Cortex of kidney (tissue), 1 donor: ENCODE results near the gene FCGBP.
"Not testable (repeated sequence)": the region's sequence is repeated elsewhere in the genome, so short reads cannot be mapped to it uniquely, and the experiment has no call there.

Experiments used
- DNase-seq: peaks from one replicate; lab custom pipeline; 2025; lab: John Stamatoyannopoulos, UW

FCGBP gene

DNA sequence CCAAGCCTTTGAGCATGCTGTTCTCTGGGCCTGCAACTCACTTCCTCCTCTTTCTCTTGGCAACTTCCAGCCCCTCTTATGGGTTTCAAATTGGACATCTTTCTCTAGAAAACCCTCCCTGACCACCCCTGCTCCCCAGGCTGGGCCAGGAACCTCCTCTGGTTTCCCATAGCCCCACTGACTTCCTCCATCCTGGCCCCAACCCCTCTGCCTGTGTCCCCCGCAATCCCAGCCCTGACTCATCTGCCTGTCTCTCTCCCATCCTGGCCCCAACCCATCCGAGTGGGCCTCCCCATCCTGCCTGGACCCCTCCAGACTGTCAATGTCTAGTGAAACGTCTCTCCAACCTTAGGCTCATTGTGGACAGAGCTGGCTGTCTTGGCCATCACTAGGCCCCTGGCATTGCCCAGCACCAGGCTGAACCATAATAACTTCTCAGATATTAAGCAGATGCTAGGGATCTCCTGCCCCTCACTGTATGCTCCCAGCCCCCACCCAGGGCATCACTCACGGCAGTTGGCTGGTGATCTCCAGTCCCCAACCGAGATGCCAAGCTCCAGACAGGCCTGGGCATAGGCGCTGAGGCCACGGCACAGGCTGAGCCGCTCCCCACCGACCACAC, 16.8 kb downstream of the FCGBP start:
- DNase-seq = no peak

DNA sequence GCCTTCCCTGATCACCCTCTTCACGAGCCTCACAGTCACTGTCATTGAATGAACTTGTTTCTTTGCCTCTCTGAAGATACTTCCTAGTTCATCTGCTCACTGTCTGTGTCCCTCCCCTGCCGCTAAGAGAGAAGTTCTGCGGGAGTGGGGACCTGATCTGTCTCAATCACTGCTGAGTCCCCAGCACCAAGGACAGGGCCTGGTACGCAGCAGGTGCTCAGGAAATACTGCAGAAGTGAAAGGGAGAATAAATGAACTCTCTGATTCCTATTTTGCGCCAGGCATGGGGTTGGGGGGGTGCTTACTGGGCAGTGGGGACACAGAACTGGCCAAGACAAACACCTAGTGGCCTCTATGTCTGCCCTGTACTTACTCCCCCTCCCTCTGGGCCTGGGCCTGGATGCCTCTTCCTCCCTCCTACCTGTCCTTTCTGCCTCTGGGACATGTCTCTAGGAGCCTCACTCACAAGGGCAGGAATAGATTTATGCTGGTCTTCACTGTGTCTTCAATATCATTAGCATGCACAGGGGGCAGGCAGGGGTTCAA, 17.5 kb downstream of the FCGBP start:
- no peak for DNase-seq

DNA sequence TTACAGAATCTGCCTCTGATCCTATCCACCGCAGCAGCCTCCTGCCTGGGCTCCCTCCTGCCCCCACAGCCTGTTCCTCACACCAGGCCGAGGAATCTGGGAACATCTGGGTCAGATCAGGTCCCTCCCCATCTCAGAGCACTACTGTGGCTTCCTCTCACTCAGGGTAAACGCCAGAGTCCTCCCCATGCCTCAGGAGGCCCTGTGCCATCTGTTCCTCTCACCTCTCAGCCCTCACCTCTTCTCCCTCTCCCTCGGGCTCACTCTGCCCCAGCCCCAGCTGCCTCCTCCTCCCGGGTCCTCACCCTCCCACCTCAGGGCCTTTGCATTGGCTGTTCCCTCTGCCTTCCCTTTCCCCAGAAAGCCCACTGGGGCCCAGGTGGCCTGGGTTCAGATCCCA, 18.2 kb downstream of the FCGBP start:
- DNase-seq = no peak

DNA sequence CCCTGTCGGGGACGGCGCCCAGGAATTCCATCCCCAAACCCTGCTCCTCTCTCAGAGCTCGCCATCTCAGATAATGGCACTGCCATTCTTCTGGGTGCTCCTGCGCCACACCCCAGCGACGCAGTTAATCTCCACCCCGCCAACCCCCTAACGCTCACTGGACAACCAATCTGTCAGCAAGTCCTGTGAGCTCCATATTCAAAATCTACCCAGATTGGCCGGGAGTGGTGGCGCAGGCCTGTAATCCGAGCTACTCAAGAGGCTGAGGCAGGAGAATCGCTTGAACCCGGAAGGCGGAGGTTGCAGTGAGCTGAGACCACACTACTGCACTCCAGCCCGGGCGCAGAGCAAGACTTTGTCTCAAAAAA, 18.6 kb downstream of the FCGBP start:
- no peak for DNase-seq

- DNase-seq = no peak
Measured at GRCh38 chr19:39915101-39915847, 19.2 kb downstream of the FCGBP start.

GRCh38 chr19:39913682-39914333, 20.6 kb downstream of the FCGBP start:
- DNase-seq = no peak

DNA sequence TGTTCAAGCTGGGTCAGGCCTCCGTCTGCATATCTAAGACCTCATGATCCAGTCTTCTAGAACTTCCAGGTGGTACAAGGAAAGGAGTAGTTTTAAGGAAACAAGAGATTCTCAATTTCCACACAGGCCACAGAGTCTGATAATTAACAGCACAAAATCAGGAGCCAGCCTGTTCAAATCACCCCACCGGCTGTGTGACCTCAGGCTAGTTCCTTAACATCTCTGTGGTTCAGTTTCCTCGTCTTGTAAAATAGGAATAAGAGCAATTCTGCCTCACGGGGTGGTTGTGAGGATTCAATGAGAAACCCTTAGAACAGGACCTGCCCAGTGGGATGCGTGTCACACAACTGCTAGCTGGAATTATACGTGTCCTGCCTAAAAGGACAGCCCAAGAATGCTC, 25.6 kb downstream of the FCGBP start:
- no peak for DNase-seq

- no peak for DNase-seq
Measured at GRCh38 chr19:39906820-39907611, 27.4 kb downstream of the FCGBP start.

GRCh38 chr19:39906283-39906682, 28.2 kb downstream of the FCGBP start:
- no peak for DNase-seq

- not testable (repeated sequence) for DNase-seq
Measured at GRCh38 chr19:39903486-39904091, 30.8 kb downstream of the FCGBP start.

DNA sequence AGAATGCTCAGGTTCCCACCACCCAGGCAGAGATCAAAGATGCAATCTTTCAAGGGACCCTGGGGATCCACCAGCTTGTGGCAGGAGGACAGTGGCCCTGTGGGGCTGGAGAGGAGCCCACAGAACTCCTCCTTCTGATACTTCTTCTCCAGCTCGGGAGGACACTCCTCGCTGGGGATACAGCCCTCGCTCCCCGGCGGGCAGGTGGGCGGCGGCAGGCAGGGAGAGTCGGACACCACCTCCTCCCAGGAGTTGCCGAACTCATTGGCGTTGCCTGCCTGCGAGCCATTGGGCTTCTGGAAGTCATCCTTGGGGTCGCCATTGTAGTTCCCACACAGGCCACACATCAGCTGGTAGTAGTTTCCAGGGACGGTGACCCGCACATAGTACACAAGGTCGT, 32.1 kb downstream of the FCGBP start:
- DNase-seq = not testable (repeated sequence)

DNA sequence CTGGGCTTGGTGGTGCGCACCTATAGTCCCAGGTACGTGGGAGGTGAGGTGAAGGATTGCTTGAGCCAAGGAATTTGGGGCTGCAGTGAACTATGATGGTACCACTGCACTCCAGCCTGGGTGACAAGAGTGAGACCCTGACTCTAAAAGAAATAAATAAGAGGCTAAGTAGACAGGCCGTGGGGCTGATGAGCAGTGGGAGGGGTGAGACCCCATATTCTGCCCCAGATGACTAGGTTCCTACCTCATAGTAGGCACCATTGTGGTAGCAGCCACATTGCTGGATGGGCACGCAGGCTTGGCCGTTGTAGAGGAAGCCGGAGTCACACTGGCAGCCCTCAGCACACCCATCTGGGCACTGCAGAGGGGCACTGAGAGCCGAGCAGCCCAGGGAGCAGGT, 32.8 kb downstream of the FCGBP start:
- not testable (repeated sequence) for DNase-seq

DNA sequence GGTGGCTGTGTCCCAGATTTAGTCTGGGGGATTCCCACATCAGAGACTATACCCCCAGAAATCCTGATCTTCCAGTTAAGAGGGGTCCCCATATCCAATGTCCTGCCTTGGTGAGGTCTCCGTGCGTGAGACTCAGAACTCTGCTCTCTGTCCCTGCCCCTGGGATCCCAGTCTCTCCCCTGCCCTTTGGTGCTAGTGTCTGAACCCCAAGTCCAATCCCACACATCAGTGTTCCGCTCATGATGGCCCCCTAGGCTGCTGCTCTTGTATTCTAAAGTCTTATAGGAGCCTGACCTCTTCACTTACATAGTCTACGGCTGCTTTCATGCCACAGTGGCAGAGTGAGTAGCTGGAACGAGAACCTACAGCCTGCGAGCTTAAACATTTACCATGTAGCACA, 35.6 kb downstream of the FCGBP start:
- DNase-seq = not testable (repeated sequence)

- not testable (repeated sequence) for DNase-seq
Measured at GRCh38 chr19:39897511-39898245, 36.8 kb downstream of the FCGBP start.

DNA sequence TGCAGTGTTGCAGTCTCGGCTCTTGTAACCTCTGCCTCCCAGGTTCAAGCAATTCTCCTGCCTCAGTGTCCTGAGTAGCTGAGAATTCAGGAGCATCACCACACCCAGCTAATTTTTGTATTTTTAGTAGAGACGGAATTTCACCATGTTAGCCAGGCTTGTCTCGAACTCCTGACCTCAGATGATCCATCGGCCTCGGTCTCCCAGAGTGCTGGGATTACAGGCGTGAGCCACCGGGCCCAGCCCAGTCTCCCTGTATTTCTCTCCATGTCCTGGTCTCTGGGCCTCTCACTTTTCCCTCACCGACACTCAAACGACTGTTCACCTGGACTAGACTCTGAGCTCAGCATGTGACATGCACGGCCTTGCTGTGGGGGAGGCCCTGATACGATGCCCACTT, 39.3 kb downstream of the FCGBP start:
- DNase-seq = not testable (repeated sequence)

DNA sequence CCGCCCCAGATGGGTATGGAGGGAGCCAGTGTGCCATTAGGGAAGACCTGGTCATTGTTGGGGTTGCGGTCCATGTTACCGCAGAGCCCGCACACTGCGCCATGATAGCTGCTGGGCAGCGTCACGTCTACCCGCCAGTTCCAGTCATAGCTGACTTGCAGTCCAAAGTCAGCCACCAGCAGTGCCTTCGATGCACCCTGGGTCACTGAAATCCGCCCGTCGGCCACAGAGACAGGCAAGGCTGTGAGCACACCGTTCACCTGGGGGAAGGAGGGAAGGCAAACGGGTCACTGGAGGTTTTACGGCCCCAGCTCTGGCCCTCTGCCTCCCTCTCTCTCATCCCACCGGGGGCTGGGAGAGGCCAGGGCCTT, 40.2 kb downstream of the FCGBP start:
- not testable (repeated sequence) for DNase-seq

- not testable (repeated sequence) for DNase-seq
Measured at GRCh38 chr19:39893366-39894235, 40.8 kb downstream of the FCGBP start.

DNA sequence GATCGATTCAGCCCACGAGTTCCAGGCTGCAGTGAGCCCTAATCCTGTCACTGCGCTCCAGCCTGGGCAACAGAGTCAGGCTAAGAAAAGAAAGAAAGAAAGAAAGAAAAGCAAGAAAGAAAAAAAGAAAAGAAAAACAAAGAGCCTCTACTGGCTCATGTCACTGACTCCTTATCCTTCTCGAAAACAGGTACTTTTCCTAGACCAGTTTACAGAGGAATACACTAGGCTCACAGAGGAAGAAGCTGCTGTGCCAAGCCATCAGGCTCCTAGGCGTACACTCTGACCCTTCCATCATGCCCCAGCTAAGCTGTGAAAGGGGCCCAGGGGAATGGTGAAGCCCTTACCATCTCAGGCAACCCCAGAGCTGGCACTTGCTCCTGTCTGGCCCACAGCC, 41.9 kb downstream of the FCGBP start:
- not testable (repeated sequence) for DNase-seq

DNA sequence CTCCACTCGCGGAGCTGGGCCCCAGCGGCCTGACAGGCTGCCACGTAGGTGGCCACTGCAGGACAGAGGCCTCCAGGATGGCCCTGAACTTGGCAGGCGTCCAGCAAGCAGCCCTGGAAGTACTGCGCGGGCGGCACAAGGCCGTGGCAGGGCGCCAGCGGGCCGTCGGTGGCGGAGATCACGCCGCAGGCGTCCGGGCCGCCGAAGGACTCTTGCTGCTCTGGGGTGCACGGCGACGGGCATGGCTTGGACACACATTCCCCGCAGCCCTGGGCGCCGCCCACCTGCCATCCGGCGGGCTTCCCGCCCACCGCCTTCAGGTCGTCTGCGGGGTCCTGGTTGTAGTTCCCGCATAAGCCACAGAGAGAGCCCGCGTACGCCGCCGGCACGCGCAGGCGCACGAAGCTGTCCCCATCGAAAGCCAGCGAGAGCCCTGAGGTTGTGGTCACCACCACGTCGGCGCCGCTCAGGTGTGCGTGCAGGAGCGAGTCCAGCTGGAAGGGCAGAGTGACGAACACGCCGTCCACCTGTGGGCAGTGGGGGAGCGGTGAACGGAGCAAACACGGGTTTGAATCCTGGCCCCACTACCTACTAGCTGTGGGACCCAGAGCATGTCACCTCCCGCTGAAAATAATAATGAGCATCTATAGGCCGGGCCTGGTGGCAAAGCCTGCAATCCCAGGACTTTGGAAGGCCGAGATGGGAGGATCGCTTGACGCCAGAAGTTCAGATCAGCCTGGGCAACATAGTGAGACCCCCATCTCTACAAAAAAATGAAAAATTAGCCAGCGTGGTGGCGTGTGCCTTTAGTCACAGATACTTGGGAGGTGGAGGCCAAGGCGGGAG, 42.6 kb downstream of the FCGBP start:
- DNase-seq = not testable (repeated sequence)
